Measurements from ENCODE around the gene COX11.

The COX11 gene

DNA sequence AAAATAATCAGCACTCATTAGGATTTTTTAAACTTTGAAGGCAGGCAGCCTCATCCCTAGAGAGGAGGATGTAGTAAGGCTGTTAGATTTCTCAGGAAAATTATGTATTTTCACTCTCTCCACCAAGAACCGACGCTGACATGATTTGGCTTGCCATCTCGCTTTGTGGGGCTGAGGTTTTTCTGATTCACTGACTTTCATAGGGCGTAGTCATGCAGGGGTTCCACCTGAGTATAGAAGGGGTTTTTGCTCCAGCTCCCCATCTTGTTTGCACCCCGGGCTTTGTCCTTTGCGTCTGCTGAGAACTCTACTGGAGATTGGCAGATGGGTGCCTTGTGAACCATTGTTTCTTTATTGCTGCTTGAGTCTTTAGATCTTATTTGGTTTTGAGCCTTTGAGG lies 47.6 kb downstream of the COX11 start:
- TF ChIP-seq, protein P1, sequence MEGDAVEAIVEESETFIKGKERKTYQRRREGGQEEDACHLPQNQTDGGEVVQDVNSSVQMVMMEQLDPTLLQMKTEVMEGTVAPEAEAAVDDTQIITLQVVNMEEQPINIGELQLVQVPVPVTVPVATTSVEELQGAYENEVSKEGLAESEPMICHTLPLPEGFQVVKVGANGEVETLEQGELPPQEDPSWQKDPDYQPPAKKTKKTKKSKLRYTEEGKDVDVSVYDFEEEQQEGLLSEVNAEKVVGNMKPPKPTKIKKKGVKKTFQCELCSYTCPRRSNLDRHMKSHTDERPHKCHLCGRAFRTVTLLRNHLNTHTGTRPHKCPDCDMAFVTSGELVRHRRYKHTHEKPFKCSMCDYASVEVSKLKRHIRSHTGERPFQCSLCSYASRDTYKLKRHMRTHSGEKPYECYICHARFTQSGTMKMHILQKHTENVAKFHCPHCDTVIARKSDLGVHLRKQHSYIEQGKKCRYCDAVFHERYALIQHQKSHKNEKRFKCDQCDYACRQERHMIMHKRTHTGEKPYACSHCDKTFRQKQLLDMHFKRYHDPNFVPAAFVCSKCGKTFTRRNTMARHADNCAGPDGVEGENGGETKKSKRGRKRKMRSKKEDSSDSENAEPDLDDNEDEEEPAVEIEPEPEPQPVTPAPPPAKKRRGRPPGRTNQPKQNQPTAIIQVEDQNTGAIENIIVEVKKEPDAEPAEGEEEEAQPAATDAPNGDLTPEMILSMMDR (IDR thresholded peaks at IDR 0.05), result no peak
- H3K4me1 ChIP-seq (ENCODE audit: control insufficient read depth in 1 of 2, insufficient read depth in 1 of 2, low read depth in 1 of 2, low read length in 1 of 2), result no peaks in the 10 kb centered on the region
- no peaks in the 10 kb centered on the region for H3K27me3 ChIP-seq
- H3K36me3 ChIP-seq, result no peaks in the 10 kb centered on the region
- no peak overlapping the region for H3K27ac ChIP-seq
- no peak overlapping the region for H3K4me3 ChIP-seq (ENCODE audit: low read depth in 1 of 2, low read length in 1 of 2)
- H3K9me3 ChIP-seq, result no peaks in the 10 kb centered on the region

DNA sequence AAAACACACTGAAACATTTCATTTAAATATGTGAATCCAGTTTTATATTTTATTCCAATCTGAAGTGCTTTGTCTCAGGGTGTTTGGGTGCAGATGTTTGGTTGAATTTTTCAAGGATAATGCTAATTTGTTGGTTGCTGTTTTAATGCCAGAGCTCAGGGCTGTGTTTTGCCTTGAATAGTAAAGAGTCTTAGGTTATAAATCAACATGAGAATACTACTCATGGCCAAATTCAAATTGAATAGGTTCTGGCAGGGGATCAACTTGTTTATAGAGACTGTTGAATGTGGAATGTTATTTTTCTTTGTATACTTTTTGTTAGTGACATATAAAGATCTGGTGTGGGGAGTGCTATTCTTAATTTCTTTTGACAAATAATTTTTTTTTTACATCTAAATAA lies 49.0 kb downstream of the COX11 start:
- Histone ChIP-seq H3K27me3 (no peaks in the 10 kb centered on the region), H3K36me3 (no peaks in the 10 kb centered on the region), H3K27ac (no peak overlapping the region)

DNA sequence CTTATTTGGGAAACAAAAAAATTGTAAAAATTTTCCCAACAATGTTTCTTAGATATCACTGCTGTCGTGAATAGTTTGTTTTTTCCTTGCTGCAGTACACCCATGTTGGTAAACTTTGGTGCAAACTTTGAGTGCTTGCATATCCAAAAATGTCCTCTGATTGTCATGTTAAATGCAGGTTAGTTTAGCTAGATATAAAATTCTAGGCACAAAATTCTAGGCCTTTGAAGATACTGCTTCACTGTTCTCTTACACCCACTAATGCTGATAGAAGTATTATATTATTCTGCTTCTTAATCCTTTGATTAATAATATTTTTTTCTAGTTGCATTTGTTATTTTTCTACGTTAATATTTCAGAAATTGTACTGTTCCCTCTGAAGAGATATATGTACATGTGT lies 51.7 kb downstream of the COX11 start:
- H3K36me3 ChIP-seq, result no peaks in the 10 kb centered on the region
- TF ChIP-seq, protein P1 (IDR thresholded peaks at IDR 0.05), result no peak

More for the DNA sequence above, 49.0 kb downstream of the COX11 start:
- Histone ChIP-seq H3K9me3 (no peaks in the 10 kb centered on the region), H3K4me3 (ENCODE audit: low read depth in 1 of 2, low read length in 1 of 2) (no peak overlapping the region), H3K4me1 (ENCODE audit: control insufficient read depth in 1 of 2, insufficient read depth in 1 of 2, low read depth in 1 of 2, low read length in 1 of 2) (no peaks in the 10 kb centered on the region)
- TF ChIP-seq, protein P1 (IDR thresholded peaks at IDR 0.05), result no peak

More for the DNA sequence above, 51.7 kb downstream of the COX11 start:
- Histone ChIP-seq H3K9me3 (no peaks in the 10 kb centered on the region), H3K27ac (no peak overlapping the region), H3K4me3 (ENCODE audit: low read depth in 1 of 2, low read length in 1 of 2) (no peak overlapping the region), H3K27me3 (no peaks in the 10 kb centered on the region), H3K4me1 (ENCODE audit: control insufficient read depth in 1 of 2, insufficient read depth in 1 of 2, low read depth in 1 of 2, low read length in 1 of 2) (no peaks in the 10 kb centered on the region)

All from neutrophil (primary cell).